ENCODE results near the gene RASGRF1.
A peak's percentile ranks its signal among the peaks of the same experiment; 100 is the strongest.

RASGRF1 gene

GRCh38 chr15:78987556-78988360 lies 102.8 kb downstream of the RASGRF1 start:
- no peak for DNase-seq (ENCODE audit: low spot score)

GRCh38 chr15:78985859-78986475 lies 104.6 kb downstream of the RASGRF1 start:
- no peak for DNase-seq (ENCODE audit: low spot score)

GRCh38 chr15:78984041-78984440 lies 106.5 kb downstream of the RASGRF1 start:
- DNase-seq (ENCODE audit: low spot score) = no peak

GRCh38 chr15:78983146-78983918 lies 107.2 kb downstream of the RASGRF1 start:
- no peak for DNase-seq (ENCODE audit: low spot score)

- DNase-seq (ENCODE audit: low spot score) = no peak
These were observed 107.8 kb downstream of the RASGRF1 start for GRCh38 chr15:78982736-78983135.

GRCh38 chr15:78981532-78982313 lies 108.9 kb downstream of the RASGRF1 start:
- DNase-seq (ENCODE audit: low spot score) = no peak

- peak; percentile 74 for DNase-seq (ENCODE audit: low spot score)
These were observed 110.9 kb downstream of the RASGRF1 start for GRCh38 chr15:78979456-78980320.

GRCh38 chr15:78978601-78979179 lies 111.9 kb downstream of the RASGRF1 start:
- DNase-seq (ENCODE audit: low spot score) = no peak

- no peak for DNase-seq (ENCODE audit: low spot score)
These were observed 112.8 kb downstream of the RASGRF1 start for GRCh38 chr15:78977591-78978347.

GRCh38 chr15:78977091-78977571 lies 113.4 kb downstream of the RASGRF1 start:
- DNase-seq (ENCODE audit: low spot score) = no peak

GRCh38 chr15:78976691-78977090 lies 113.9 kb downstream of the RASGRF1 start:
- DNase-seq (ENCODE audit: low spot score) = no peak

- DNase-seq (ENCODE audit: low spot score) = no peak
These were observed 116.2 kb downstream of the RASGRF1 start for GRCh38 chr15:78974272-78974918.

- no peak for DNase-seq (ENCODE audit: low spot score)
These were observed 120.8 kb downstream of the RASGRF1 start for GRCh38 chr15:78969687-78970349.

GRCh38 chr15:78968539-78969271 lies 121.9 kb downstream of the RASGRF1 start:
- peak; percentile 36 for DNase-seq (ENCODE audit: low spot score)

GRCh38 chr15:78968114-78968513 lies 122.5 kb downstream of the RASGRF1 start:
- DNase-seq (ENCODE audit: low spot score) = no peak

GRCh38 chr15:78960308-78960707 lies 130.3 kb downstream of the RASGRF1 start:
- no peak for DNase-seq (ENCODE audit: low spot score)

- no peak for DNase-seq (ENCODE audit: low spot score)
These were observed 131.2 kb downstream of the RASGRF1 start for GRCh38 chr15:78959360-78959759.
